Gastrocnemius medialis (tissue), 4 donors: Measurements from ENCODE around the gene RING1. TPM values are rescaled to one million over a fixed set of nuclear protein-coding genes. Genes with fewer than 3 reads are reported as not detected.

ENCODE experiments used
- ATAC-seq, 2 donors: fragments of 150-250 bp; one replicate each; pipeline ENCODE4 v1.9.1; 2016
- DNase-seq, 2 donors: peaks; one replicate each; pipeline ENCODE4 v3.0.0-alpha.2; 2019
- H3K27ac ChIP-seq, 4 donors: fragments of 200-600 bp; sonication (generic); 1 replicate in 1 of 4; 2 replicates in 3 of 4; pipeline ENCODE4 v1.5.1; 2016 to 2018; ENCODE audit warnings: mild to moderate bottlenecking in 2 of 4, moderate library complexity in 1 of 4
- H3K27me3 ChIP-seq, 3 donors: fragments of 200-600 bp; sonication (generic) in 2 of 3; 1 replicate in 1 of 3; 2 replicates in 2 of 3; pipeline versions ENCODE4 v1.5.1 to v1.6.0; 2016 to 2019; ENCODE audit warnings: mild to moderate bottlenecking in 1 of 3, moderate library complexity in 1 of 3
- H3K36me3 ChIP-seq, 2 donors: fragments of 200-600 bp; sonication (generic) in 1 of 2; one replicate each; pipeline ENCODE4 v1.5.1; 2017 to 2018
- H3K4me1 ChIP-seq, 2 donors: fragments of 200-600 bp; sonication (generic) in 1 of 2; one replicate each; pipeline ENCODE4 v1.5.1; 2016 to 2017; ENCODE audit warnings: mild to moderate bottlenecking in 2 of 2
- H3K4me3 ChIP-seq, 4 donors: fragments of 200-600 bp; sonication (generic) in 3 of 4; 1 replicate in 1 of 4; 2 replicates in 3 of 4; pipeline ENCODE4 v1.5.1; 2016 to 2019; ENCODE audit warnings: mild to moderate bottlenecking in 2 of 4
- H3K9me3 ChIP-seq, 3 donors: fragments of 200-600 bp; sonication (generic) in 2 of 3; 1 replicate in 1 of 3; 2 replicates in 2 of 3; pipeline ENCODE4 v1.5.1; 2016 to 2019
- CTCF ChIP-seq, 5 experiments: fragments of 450-650 bp in 3 of 5; fragments of 200-600 bp in 2 of 5; sonication (generic) in 2 of 5; IDR thresholded peaks in 4 of 5; conservative IDR thresholded peaks in 1 of 5; 1 replicate in 4 of 5; 2 replicates in 1 of 5; pipeline ENCODE4 v1.5.1; 2016 to 2019; ENCODE audit warnings: antibody characterized with exemption in 5 of 5, mild to moderate bottlenecking in 3 of 5, moderate library complexity in 3 of 5
- POLR2A ChIP-seq, 2 donors: fragments of 450-650 bp; IDR thresholded peaks; one replicate each; pipeline ENCODE4 v1.6.1; 2017; ENCODE audit warnings: antibody characterized with exemption in 2 of 2, mild to moderate bottlenecking in 2 of 2, moderate library complexity in 2 of 2
- in situ Hi-C, 4 donors: fragments of 200-750 bp; cut with MboI; loops; one replicate each; pipeline versions ENCODE4 v1.15.0 to v1.8.0; 2017; ENCODE audit warnings: low sequenced_read_pairs in 4 of 4
- intact Hi-C: fragments of 100-400 bp; cut with DNase I; formaldehyde crosslinking; loops from one replicate; pipeline ENCODE4 v1.15.1; 2023; ENCODE audit warnings: low total_unique reads
- total RNA-seq, 4 donors: library from RNA; depleted of rRNA; stranded (reverse); fragments of >200 nt; gene quantifications; one replicate each; pipeline versions ENCODE4 v1.1.0 to v1.2.3, GENCODE V29; 2016

The RING1 gene
- total RNA-seq, 4 donors from 2014 or later: 7.4 to 16.3 (median 12.1) TPM

- no peak for ATAC-seq
- Histone ChIP-seq H3K9me3 (no peaks in the 10 kb centered on the region), H3K27ac (peak overlapping the region; percentile 94 to 98 (median 96)), H3K36me3 (peaks cover 0 to 27% of the 10 kb centered on the region in 2 donors), H3K4me1 (peaks cover 44 to 52% of the 10 kb centered on the region in 2 donors), H3K27me3 (no peaks in the 10 kb centered on the region), H3K4me3 (peak overlapping the region; percentile 84 to 98 (median 86))
- in situ Hi-C loops: no loop called here
- TF ChIP-seq POLR2A (IDR thresholded peaks at IDR 0.05): no peak
- no peak for TF ChIP-seq CTCF (IDR thresholded peaks at IDR 0.05 in 4 of 5, conservative IDR thresholded peaks at IDR 0.05 in 1 of 5)
- intact Hi-C loops: loop anchor here (2.0 to 5.0 kb wide), 4 partner anchors 215 to 1075 kb away; partner anchors contain the start of genes ATF6B, BRD2 and CUTA
- no peak for DNase-seq
These were observed 6.4 kb upstream of the RING1 start for GRCh38 chr6:33201935-33202334.

- TF ChIP-seq CTCF (IDR thresholded peaks at IDR 0.05 in 4 of 5, conservative IDR thresholded peaks at IDR 0.05 in 1 of 5): no peak
- TF ChIP-seq POLR2A (IDR thresholded peaks at IDR 0.05): no peak
- ATAC-seq (no peak), DNase-seq (no peak)
- Histone ChIP-seq H3K4me1 (peaks cover 43 to 57% of the 10 kb centered on the region in 2 donors), H3K27me3 (no peaks in the 10 kb centered on the region), H3K9me3 (no peaks in the 10 kb centered on the region), H3K4me3 (no peak overlapping the region), H3K36me3 (peaks cover 0 to 23% of the 10 kb centered on the region in 2 donors), H3K27ac (peak overlapping the region in 1 of 4 donors; percentile 94)
- intact Hi-C loops: loop anchor here (5.0 kb wide), 3 partner anchors 215 to 1075 kb away; partner anchors contain the start of genes ATF6B and CUTA
- in situ Hi-C loops: no loop called here
These were observed 5.5 kb upstream of the RING1 start for GRCh38 chr6:33202799-33203198.

GRCh38 chr6:33203443-33204164, 4.7 kb upstream of the RING1 start:
- Histone ChIP-seq H3K4me3 (peak overlapping the region in 1 of 4 donors; percentile 70), H3K27ac (peak overlapping the region in 3 of 4 donors; percentile 82 to 89 (median 83)), H3K36me3 (peaks cover 0 to 23% of the 10 kb centered on the region in 2 donors), H3K4me1 (peaks cover 39 to 53% of the 10 kb centered on the region in 2 donors), H3K27me3 (no peaks in the 10 kb centered on the region), H3K9me3 (no peaks in the 10 kb centered on the region)
- no peak for ATAC-seq
- in situ Hi-C loops: no loop called here
- no peak for DNase-seq
- TF ChIP-seq CTCF (IDR thresholded peaks at IDR 0.05 in 4 of 5, conservative IDR thresholded peaks at IDR 0.05 in 1 of 5) (no peak), POLR2A (IDR thresholded peaks at IDR 0.05) (no peak)
- intact Hi-C loops: loop anchor here (5.0 kb wide), 3 partner anchors 214 to 1076 kb away; partner anchors contain the start of genes ATF6B and CUTA

- peak overlapping the region; percentile 70 to 91 (median 82) for H3K4me3 ChIP-seq
These were observed 4.2 kb upstream of the RING1 start for GRCh38 chr6:33204165-33204414.

More at GRCh38 chr6:33204165-33204414, 4.2 kb upstream of the RING1 start:
- peak overlapping the region; percentile 75 to 89 (median 82) for H3K27ac ChIP-seq
- in situ Hi-C loops (no loop called here), intact Hi-C loops (loop anchor here (5.0 kb wide), 3 partner anchors 213 to 1077 kb away; partner anchors contain the start of genes ATF6B and CUTA)
- peaks cover 0 to 23% of the 10 kb centered on the region in 2 donors for H3K36me3 ChIP-seq
- H3K27me3 ChIP-seq: no peaks in the 10 kb centered on the region
- H3K4me1 ChIP-seq: peaks cover 35 to 53% of the 10 kb centered on the region in 2 donors
- ATAC-seq (no peak), DNase-seq (no peak)
- H3K9me3 ChIP-seq: no peaks in the 10 kb centered on the region
- TF ChIP-seq CTCF (IDR thresholded peaks at IDR 0.05 in 4 of 5, conservative IDR thresholded peaks at IDR 0.05 in 1 of 5) (no peak), POLR2A (IDR thresholded peaks at IDR 0.05) (no peak)
